ENCODE results near the gene KCNJ14.

Gene KCNJ14

GRCh38 chr19:48428670-48429069, 26.7 kb upstream of the KCNJ14 start:
- H3K27me3 ChIP-seq (ENCODE audit: insufficient read depth, low read length): no peaks in the 10 kb centered on the region
- no peaks in the 10 kb centered on the region; the same call in 1 of the 2 replicates for H3K4me1 ChIP-seq (ENCODE audit: insufficient read depth, low read length)
- H3K9me3 ChIP-seq (ENCODE audit: insufficient read depth, low read depth, low read length): no peaks in the 10 kb centered on the region
- H3K4me3 ChIP-seq (ENCODE audit: low read length): no peak overlapping the region
- no peak overlapping the region for H3K27ac ChIP-seq (ENCODE audit: low read length)
- H3K36me3 ChIP-seq (ENCODE audit: insufficient read depth, low read depth, low read length): no peaks in the 10 kb centered on the region
- H3K9ac ChIP-seq (ENCODE audit: low read depth, low read length): no peak overlapping the region

DNA sequence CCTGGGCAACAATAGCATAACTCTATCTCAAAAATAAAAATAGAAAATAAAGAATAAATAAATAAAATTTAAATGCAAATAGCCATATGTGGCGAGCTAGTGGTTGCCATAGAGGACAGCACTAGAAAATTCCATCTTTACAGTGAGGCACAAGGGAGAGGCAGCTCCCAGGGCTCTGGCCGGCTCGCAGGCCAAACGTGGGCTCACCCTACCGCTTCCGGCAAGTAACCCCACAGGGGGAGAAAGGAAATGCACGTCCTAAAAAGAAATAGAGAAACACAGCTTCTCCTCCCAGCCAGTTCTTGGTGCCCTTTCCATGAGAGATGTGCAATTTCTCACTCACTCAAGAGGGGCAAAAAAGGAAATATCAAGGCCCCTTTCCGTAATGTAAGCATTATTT, 22.0 kb upstream of the KCNJ14 start:
- Histone ChIP-seq H3K27ac (ENCODE audit: low read length) (no peak overlapping the region), H3K4me3 (ENCODE audit: low read length) (no peak overlapping the region), H3K9me3 (ENCODE audit: insufficient read depth, low read depth, low read length) (no peaks in the 10 kb centered on the region), H3K9ac (ENCODE audit: low read depth, low read length) (no peak overlapping the region), H3K27me3 (ENCODE audit: insufficient read depth, low read length) (no peaks in the 10 kb centered on the region), H3K4me1 (ENCODE audit: insufficient read depth, low read length) (no peaks in the 10 kb centered on the region), H3K36me3 (ENCODE audit: insufficient read depth, low read depth, low read length) (no peaks in the 10 kb centered on the region)

DNA sequence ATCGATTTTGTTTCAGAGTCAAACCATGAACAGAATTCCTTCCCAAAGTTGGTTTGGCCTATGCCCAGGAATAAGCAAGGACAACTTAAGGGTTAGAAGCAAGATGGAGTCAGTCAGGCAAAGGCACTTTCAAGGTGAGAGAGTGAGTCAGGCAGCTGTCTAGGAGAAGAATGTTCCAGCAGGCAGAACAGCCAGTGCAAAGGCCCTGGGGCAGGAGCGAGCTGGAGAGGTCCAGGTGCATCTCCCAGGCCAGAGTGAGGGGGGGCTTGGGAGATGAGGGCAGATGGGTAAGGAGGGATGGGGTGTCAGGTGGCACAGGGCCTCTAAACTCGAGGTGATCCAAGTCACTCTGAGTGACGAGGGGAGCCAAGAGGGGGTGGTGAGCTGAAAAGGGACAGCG, 18.8 kb upstream of the KCNJ14 start:
- Histone ChIP-seq H3K27ac (ENCODE audit: low read length) (no peak overlapping the region), H3K9ac (ENCODE audit: low read depth, low read length) (no peak overlapping the region), H3K4me1 (ENCODE audit: insufficient read depth, low read length) (no peaks in the 10 kb centered on the region), H3K4me3 (ENCODE audit: low read length) (no peak overlapping the region), H3K9me3 (ENCODE audit: insufficient read depth, low read depth, low read length) (no peaks in the 10 kb centered on the region), H3K36me3 (ENCODE audit: insufficient read depth, low read depth, low read length) (no peaks in the 10 kb centered on the region), H3K27me3 (ENCODE audit: insufficient read depth, low read length) (peaks cover 9% of the 10 kb centered on the region)

GRCh38 chr19:48441360-48442050, 13.9 kb upstream of the KCNJ14 start:
- H3K4me3 ChIP-seq (ENCODE audit: low read length): no peak overlapping the region
- no peak overlapping the region for H3K27ac ChIP-seq (ENCODE audit: low read length)
- H3K9ac ChIP-seq (ENCODE audit: low read depth, low read length): no peak overlapping the region
- peaks cover 41% of the 10 kb centered on the region for H3K27me3 ChIP-seq (ENCODE audit: insufficient read depth, low read length)
- no peaks in the 10 kb centered on the region for H3K36me3 ChIP-seq (ENCODE audit: insufficient read depth, low read depth, low read length)
- peaks cover 8% of the 10 kb centered on the region; the same call in 1 of the 2 replicates for H3K4me1 ChIP-seq (ENCODE audit: insufficient read depth, low read length)
- no peaks in the 10 kb centered on the region for H3K9me3 ChIP-seq (ENCODE audit: insufficient read depth, low read depth, low read length)

DNA sequence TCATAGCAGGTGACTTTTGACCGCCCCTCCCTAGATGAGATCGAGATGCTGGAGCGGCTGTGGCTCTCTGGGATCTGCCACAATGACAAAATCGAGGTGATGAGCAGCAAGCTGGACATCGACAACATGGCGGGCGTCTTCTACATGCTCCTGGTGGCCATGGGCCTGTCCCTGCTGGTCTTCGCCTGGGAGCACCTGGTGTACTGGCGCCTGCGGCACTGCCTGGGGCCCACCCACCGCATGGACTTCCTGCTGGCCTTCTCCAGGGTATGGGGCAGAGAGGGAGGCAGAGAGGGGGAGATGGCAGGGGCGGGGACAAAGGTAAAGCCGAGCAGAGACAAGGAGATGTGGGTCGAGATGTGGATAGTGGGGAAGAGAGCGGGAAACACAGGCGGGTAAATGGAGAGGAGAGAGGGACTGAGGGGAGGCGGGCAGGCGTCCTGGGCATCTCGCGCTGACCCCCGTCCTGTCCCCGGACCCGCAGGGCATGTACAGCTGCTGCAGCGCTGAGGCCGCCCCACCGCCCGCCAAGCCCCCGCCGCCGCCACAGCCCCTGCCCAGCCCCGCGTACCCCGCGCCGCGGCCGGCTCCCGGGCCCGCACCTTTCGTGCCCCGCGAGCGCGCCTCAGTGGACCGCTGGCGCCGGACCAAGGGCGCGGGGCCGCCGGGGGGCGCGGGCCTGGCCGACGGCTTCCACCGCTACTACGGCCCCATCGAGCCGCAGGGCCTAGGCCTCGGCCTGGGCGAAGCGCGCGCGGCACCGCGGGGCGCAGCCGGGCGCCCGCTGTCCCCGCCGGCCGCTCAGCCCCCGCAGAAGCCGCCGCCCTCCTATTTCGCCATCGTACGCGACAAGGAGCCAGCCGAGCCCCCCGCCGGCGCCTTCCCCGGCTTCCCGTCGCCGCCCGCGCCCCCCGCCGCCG, 13.0 kb upstream of the KCNJ14 start:
- H3K4me1 ChIP-seq (ENCODE audit: insufficient read depth, low read length): peaks cover 8% of the 10 kb centered on the region; the same call in 1 of the 2 replicates
- H3K9ac ChIP-seq (ENCODE audit: low read depth, low read length): no peak overlapping the region
- H3K4me3 ChIP-seq (ENCODE audit: low read length): no peak overlapping the region

DNA sequence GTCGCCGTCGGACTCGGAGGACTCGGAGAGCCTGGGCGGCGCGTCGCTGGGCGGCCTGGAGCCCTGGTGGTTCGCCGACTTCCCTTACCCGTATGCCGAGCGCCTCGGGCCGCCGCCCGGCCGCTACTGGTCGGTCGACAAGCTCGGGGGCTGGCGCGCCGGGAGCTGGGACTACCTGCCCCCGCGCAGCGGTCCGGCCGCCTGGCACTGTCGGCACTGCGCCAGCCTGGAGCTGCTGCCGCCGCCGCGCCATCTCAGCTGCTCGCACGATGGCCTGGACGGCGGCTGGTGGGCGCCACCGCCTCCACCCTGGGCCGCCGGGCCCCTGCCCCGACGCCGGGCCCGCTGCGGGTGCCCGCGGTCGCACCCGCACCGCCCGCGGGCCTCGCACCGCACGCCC, 12.1 kb upstream of the KCNJ14 start:
- H3K9me3 ChIP-seq (ENCODE audit: insufficient read depth, low read depth, low read length): no peaks in the 10 kb centered on the region
- peaks cover 8% of the 10 kb centered on the region; the same call in 1 of the 2 replicates for H3K4me1 ChIP-seq (ENCODE audit: insufficient read depth, low read length)
- H3K27me3 ChIP-seq (ENCODE audit: insufficient read depth, low read length): peaks cover 41% of the 10 kb centered on the region
- H3K4me3 ChIP-seq (ENCODE audit: low read length): no peak overlapping the region
- no peak overlapping the region for H3K9ac ChIP-seq (ENCODE audit: low read depth, low read length)
- H3K36me3 ChIP-seq (ENCODE audit: insufficient read depth, low read depth, low read length): peaks cover 13% of the 10 kb centered on the region
- H3K27ac ChIP-seq (ENCODE audit: low read length): no peak overlapping the region

More for the DNA sequence above, 13.0 kb upstream of the KCNJ14 start:
- Histone ChIP-seq H3K27ac (ENCODE audit: low read length) (no peak overlapping the region), H3K27me3 (ENCODE audit: insufficient read depth, low read length) (peaks cover 41% of the 10 kb centered on the region), H3K36me3 (ENCODE audit: insufficient read depth, low read depth, low read length) (peaks cover 4% of the 10 kb centered on the region; the same call in 1 of the 2 replicates), H3K9me3 (ENCODE audit: insufficient read depth, low read depth, low read length) (no peaks in the 10 kb centered on the region)

- Histone ChIP-seq H3K27ac (ENCODE audit: low read length) (no peak overlapping the region), H3K9ac (ENCODE audit: low read depth, low read length) (no peak overlapping the region), H3K4me1 (ENCODE audit: insufficient read depth, low read length) (peaks cover 8% of the 10 kb centered on the region; the same call in 1 of the 2 replicates), H3K4me3 (ENCODE audit: low read length) (peak overlapping the region; percentile 94; the same call in 1 of the 2 replicates), H3K27me3 (ENCODE audit: insufficient read depth, low read length) (peaks cover 41% of the 10 kb centered on the region), H3K36me3 (ENCODE audit: insufficient read depth, low read depth, low read length) (peaks cover 17% of the 10 kb centered on the region), H3K9me3 (ENCODE audit: insufficient read depth, low read depth, low read length) (no peaks in the 10 kb centered on the region)
Measured at GRCh38 chr19:48443731-48444128, 11.6 kb upstream of the KCNJ14 start.

DNA sequence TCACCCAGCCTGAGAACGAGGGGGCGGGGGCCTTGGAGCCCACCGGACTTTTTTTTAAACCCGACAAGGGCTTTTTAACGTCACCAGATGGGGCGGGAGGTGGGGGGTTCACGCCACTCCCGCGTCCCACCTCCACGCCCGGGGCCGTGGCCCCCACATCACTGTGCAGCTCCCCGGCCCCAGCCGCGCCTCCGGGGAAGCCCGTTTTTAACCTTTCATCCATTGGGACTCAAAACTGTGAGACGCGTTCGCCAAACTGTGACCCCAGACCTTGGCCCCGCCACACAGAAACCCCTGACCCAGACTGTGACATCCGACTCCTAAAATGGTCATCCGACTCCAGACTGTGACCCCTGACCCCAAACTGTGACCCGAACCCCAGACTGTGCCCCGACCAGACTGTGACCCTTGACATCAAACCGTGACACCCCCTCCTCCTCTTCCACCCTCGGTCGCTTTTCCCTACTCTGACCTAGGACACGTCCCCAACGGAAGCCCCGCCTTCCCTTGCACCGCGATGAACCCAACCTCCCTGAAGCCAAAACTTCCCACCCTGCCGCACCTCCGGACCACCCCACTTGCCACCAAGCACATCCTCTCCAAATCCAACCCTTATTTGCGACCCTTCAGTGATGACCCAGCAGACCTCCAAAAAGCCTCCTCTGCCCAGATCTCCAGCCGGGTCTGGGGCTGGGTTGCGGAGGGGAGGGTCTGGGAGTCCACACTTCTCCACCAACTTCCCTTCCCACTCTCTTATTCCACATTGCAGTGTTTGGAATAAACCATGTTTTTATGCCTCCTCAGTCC, 11.0 kb upstream of the KCNJ14 start:
- Histone ChIP-seq H3K9ac (ENCODE audit: low read depth, low read length) (peak overlapping the region; percentile 94; the same call in 1 of the 2 replicates), H3K4me1 (ENCODE audit: insufficient read depth, low read length) (peaks cover 8% of the 10 kb centered on the region; the same call in 1 of the 2 replicates), H3K9me3 (ENCODE audit: insufficient read depth, low read depth, low read length) (no peaks in the 10 kb centered on the region), H3K36me3 (ENCODE audit: insufficient read depth, low read depth, low read length) (peaks cover 22% of the 10 kb centered on the region), H3K27me3 (ENCODE audit: insufficient read depth, low read length) (peaks cover 41% of the 10 kb centered on the region), H3K4me3 (ENCODE audit: low read length) (peak overlapping the region; percentile 94), H3K27ac (ENCODE audit: low read length) (no peak overlapping the region)

- Histone ChIP-seq H3K27ac (ENCODE audit: low read length) (no peak overlapping the region), H3K9me3 (ENCODE audit: insufficient read depth, low read depth, low read length) (no peaks in the 10 kb centered on the region)
Measured at GRCh38 chr19:48444936-48445200, 10.5 kb upstream of the KCNJ14 start.

GRCh38 chr19:48445256-48445605, 10.1 kb upstream of the KCNJ14 start:
- H3K4me3 ChIP-seq (ENCODE audit: low read length): peak overlapping the region; percentile 94
- H3K9me3 ChIP-seq (ENCODE audit: insufficient read depth, low read depth, low read length): no peaks in the 10 kb centered on the region
- no peak overlapping the region for H3K27ac ChIP-seq (ENCODE audit: low read length)
- H3K27me3 ChIP-seq (ENCODE audit: insufficient read depth, low read length): peaks cover 41% of the 10 kb centered on the region
- H3K9ac ChIP-seq (ENCODE audit: low read depth, low read length): peak overlapping the region; percentile 94; the same call in 1 of the 2 replicates
- peaks cover 31% of the 10 kb centered on the region for H3K36me3 ChIP-seq (ENCODE audit: insufficient read depth, low read depth, low read length)
- peaks cover 8% of the 10 kb centered on the region; the same call in 1 of the 2 replicates for H3K4me1 ChIP-seq (ENCODE audit: insufficient read depth, low read length)

More at GRCh38 chr19:48444936-48445200, 10.5 kb upstream of the KCNJ14 start:
- peaks cover 27% of the 10 kb centered on the region for H3K36me3 ChIP-seq (ENCODE audit: insufficient read depth, low read depth, low read length)
- peak overlapping the region; percentile 94 for H3K4me3 ChIP-seq (ENCODE audit: low read length)
- peaks cover 41% of the 10 kb centered on the region for H3K27me3 ChIP-seq (ENCODE audit: insufficient read depth, low read length)
- peaks cover 8% of the 10 kb centered on the region; the same call in 1 of the 2 replicates for H3K4me1 ChIP-seq (ENCODE audit: insufficient read depth, low read length)
- peak overlapping the region; percentile 94; the same call in 1 of the 2 replicates for H3K9ac ChIP-seq (ENCODE audit: low read depth, low read length)

Data from iPS-20b (cell line).